GM03348 (cell line): ENCODE measurements around the gene USP47.
A peak's percentile ranks its signal among the peaks of the same experiment; 100 is the strongest.

ENCODE experiments used
- DNase-seq: peaks from one replicate; pipeline ENCODE4 v3.0.0; 2012; ENCODE audit warnings: low spot score

USP47 gene

GRCh38 chr11:11981364-11981763 is 139.6 kb downstream of the USP47 start:
- no peak for DNase-seq

- no peak for DNase-seq
These were observed 140.1 kb downstream of the USP47 start for GRCh38 chr11:11981840-11982239.

DNA sequence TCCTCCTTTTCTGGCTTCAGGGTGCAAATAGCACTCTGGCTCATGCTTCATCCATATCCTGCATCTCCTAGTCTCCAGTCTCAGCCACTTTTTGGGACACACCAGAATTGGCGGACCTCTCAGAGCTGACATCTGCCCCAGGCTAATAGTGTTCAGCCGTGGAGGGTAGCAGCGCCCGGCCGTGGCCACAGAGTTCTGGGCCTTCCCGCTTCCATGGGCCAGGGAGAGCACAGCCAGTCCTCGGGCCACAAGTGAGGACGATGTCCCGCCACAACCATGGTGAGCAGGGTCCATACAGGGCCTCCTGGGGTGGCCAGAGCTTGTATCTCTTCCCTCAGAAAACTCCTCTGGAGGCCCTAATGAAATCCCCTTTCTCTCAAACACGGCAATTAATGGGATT is 140.7 kb downstream of the USP47 start:
- DNase-seq = no peak

- no peak for DNase-seq
These were observed 141.2 kb downstream of the USP47 start for GRCh38 chr11:11982975-11983374.

DNA sequence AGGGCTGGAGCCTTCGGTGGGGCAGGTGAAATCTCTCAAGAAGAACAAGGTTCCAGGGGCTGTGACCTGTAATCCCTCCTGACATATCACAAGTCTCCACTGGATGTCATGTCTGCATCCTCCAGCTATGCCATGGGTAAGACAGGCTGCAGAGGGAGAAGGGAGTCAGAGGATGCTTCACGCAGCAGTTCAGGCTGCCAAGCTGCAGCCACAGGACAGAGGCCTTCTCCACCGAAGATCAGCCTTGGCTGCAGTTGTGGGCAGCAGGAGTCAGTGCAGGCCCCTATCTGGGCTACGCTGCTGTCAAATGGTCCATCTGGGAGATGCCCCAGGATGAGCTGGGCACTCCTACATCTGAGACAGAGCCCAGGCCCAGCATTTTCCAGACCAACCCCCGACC is 141.7 kb downstream of the USP47 start:
- no peak for DNase-seq

DNA sequence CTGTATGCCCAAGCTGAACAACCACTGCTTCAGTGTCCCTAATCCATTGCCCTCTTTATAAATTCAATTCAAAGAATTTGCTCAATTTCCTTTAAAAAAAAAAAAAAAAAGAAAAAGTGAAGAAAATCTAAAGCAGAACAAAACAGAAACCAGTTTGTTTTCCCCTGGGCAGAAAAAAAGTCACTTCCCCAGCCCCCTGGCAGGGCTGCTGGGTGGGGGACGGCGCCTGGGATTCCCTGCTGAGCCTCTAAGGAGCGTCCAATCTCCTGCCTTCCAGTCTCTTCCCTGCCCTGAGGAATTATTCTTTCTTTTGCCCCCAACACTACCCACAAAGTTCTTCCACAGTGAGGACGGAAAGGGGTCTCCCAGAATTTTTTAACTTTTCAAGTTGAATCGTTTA is 142.8 kb downstream of the USP47 start:
- no peak for DNase-seq

DNA sequence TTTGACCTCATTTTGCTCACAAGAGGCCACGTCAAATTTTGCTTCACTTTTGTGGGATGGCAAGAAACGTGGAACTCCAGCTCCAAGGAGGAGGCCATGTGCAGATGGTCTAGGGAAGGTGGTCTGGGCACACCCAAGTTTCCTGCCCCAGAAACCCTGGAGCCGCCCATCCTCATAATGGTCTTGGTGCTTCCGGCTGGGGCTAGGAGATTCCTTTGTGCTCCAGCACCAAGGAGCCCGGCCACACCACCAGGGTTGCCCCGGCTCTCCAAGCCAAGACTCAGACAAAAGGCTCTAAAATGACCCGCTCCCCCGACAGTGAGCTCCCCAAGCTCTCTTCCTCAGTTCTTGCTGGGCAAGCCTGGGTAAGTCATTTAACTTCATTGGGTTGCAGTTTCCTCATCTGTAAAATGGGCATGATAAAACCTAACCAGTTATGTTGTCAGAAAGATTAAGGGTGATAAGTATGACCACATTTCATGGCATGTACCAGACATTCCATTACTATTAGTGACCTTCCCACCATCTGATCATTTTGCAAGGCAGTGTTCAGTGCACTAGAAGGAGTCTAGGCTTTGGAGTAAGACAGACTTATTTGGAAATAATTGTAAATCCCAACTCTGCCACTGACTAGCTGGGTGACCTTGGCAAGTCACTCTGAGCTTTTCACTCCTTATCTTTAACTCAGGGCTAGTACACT is 143.4 kb downstream of the USP47 start:
- DNase-seq = peak; percentile 72

DNA sequence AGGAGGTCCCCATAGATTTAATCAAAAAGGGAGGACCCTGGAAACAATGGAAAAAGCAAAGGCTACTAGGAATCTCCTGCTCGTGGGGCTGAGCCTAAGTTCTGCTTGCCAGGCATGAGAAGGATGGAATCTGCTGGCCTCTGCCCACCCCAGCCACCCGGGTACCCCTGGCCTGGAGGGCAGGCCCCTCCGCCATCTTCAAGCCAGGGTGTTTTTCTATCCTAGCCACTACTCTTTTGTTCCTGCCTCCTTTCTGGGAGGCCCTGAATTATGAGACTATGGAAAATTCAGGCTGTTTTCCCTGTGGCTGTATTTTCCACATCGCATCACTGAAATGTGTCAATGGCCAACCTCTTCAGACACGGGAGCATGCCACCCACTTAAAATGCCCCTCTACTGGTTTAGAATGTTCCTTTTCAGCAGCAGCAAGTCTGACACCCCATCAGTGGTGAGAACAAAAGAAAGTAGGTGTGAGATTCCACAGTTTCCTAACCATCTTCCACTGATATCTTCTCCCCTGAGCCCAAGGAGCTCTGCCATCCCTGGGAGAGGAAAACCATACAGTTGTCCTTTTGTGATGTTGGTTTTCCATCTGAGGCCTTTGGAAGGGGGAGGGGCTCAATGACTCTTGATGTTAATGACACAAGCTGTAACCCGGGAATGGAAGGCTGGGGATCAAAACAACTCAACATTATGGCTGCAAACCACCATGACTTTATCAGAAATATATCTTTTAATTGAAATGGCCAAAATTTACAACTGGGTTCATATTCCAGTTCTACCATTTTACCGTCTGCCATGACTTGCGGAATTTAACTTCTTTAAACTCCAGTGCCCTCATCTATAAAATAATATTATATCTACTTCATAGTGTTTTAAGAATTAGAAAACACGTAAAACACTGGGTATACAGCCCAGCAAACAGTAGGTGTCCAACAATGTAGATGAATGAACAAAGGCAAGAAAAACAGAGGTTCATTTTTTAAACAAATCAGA is 144.5 kb downstream of the USP47 start:
- DNase-seq = no peak

GRCh38 chr11:11987503-11988022 is 145.8 kb downstream of the USP47 start:
- no peak for DNase-seq

DNA sequence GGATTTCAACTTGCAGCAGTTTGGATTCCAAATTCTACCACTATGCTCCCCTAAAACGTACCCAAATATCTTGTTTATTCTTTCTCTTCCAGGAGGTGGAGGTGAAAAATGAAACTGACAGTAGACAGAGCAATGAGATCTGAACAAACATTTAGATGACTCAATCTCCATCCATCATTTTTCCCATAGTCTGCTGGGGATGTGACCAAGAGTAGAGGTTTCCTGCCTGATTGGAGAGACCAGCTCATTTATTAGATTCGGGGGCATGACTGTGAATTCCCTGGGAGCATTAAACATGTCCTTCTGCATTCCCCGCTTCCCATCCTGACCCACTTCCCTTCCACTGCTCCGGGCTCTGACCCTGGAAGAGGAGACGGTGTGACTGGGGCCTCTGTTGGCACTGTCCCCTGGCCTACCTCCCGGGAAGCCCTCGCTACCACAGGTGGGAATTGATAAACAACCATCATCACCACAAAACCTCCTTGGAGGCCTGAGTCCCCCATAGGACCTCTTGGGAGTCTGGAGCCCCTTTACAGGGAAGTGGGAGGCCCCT is 146.4 kb downstream of the USP47 start:
- DNase-seq = no peak

- no peak for DNase-seq
These were observed 147.0 kb downstream of the USP47 start for GRCh38 chr11:11988681-11989261.

- no peak for DNase-seq
These were observed 148.3 kb downstream of the USP47 start for GRCh38 chr11:11989774-11990744.

GRCh38 chr11:11992257-11993212 is 150.8 kb downstream of the USP47 start:
- DNase-seq = peak; percentile 38

- peak; percentile 77 for DNase-seq
These were observed 152.1 kb downstream of the USP47 start for GRCh38 chr11:11993839-11994238.

GRCh38 chr11:11995601-11996000 is 153.8 kb downstream of the USP47 start:
- no peak for DNase-seq

DNA sequence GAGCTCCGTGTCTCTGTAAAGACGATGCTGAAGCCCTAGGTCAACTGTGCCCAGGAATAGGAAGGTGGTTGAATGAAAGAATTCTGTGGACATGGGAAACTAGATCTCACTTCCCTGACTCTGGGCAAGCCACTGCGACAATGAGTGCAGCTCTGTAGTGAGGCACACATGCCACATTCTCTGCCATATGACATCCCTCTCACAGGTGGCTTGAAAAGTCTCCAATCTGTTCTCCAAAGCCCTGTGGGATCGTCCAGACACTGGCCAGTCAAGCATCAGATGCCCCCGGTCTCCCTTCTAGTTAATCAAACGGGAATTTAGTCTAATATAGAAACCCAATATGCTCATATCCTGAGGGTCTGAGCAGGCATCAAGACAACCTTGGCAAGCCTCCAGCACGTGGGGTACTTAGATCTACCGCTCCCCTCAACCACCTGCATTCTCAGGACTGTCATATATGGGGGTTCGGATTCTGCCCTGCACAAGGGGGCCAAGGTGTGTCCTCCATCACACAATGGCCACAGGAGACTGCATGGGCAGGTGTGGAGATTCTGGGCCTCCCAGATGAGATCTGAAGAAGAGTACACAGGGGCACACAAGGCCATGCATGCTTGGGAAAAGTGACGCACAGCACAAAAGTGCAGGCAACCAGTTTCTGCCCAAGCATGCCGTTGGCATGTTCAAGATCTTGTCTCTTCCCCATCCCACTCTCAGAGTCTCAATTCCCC is 154.7 kb downstream of the USP47 start:
- no peak for DNase-seq

GRCh38 chr11:11997049-11997322 is 155.2 kb downstream of the USP47 start:
- no peak for DNase-seq

DNA sequence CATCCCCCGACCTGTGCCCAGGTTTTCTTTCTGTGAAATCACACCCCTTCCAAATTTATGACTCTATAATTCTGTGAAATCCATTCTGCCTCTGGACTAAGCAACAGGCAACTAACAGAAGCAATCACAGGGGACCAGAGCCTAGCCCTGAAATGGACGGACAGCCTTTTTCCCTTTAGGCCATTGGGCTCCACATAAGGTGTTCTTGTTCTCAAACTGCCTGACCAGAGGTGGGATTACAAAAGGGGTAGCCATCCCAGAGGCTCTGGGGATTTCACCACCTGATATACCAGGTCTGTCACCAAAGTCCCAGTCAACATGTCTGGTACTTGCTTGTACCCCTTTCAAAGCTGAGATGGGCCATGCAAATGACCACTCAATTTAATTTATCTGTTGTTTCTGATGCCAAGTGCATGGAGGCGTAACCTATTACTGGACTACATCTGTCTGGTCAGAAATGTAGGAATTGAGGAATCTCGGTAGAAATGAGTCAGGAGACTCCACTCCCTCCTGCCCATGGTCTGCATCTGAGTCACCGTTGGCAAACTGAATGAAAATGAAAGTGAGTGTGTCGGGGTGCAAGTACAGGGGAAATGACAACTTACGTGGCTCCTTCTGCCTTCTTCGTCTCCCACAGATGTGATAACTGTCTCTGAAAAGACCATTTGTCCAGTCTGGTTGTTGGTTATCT is 156.5 kb downstream of the USP47 start:
- peak; percentile 90 for DNase-seq

- no peak for DNase-seq
These were observed 159.4 kb downstream of the USP47 start for GRCh38 chr11:12001186-12001585.
